OCI-M2 (cell line): ENCODE data around the gene ZNF195.
"Not testable (repeated sequence)": the region's sequence is repeated elsewhere in the genome, so short reads cannot be mapped to it uniquely, and the experiment has no call there.

Experiments
- DNase-seq: peaks from one replicate; lab custom pipeline; 2025; ENCODE audit not compliant: unreplicated experiment; lab: John Stamatoyannopoulos, UW

The ZNF195 gene

DNA sequence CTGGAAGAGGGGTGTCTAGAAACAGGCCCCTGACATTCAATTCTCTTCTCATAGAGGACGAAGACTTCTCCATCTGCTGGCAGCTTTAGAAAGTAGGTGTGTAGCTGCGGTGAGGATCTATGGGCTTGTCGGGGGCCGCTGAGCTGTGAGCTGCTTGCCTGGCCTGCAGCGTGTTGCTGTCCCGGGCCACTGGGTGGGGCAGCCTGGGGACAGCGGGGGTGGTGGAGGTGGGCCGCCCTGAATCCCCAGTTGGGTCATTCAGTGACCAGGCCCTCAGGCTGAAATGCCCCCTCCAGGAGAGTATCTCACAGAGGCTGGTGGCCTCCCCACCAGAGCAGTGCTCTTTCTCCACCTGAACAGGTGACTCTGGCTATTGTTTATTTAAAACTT lies 23.9 kb upstream of the ZNF195 start:
- not testable (repeated sequence) for DNase-seq

- DNase-seq, result not testable (repeated sequence)
These were observed 23.4 kb upstream of the ZNF195 start for GRCh38 chr11:3402181-3402860.

GRCh38 chr11:3401052-3401451 lies 22.1 kb upstream of the ZNF195 start:
- DNase-seq, result not testable (repeated sequence)

DNA sequence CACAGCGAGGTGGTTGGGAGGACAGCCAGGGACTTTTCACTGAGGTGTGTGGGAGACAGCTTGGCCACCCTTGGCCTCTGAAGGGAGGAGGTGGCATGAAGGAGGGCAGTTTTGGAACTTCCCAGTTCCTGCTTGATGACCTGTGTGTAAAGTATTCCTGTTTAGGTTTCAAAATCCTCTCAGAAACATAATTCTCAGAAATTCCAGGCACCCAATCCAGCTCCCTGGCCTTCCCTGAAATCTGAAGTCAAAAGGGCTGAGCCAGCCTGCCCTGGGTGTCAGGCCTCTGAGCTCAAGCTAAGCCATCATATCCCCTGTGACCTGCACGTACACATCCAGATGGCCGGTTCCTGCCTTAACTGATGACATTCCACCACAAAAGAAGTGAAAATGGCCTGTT lies 19.6 kb upstream of the ZNF195 start:
- DNase-seq, result not testable (repeated sequence)

DNA sequence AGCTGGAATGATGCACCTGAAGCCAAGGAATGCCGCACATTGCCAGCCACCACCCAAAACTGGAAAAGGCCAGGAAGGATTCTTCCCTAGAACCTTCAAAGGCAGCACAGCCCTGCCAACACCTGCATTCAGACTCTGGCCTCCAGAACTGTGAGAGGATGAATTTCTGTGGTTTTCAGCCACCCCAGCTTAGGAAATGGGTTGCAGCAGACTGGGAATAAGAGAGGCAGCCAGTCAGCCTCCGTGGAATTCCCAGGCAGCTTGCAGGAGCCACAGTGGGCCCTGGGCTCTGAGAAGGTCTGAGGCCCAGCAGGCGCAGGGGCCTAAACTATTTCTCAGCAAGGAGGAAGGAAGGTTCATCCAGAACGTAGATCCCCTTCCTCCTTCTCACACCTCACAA lies 19.2 kb upstream of the ZNF195 start:
- not testable (repeated sequence) for DNase-seq

- DNase-seq, result not testable (repeated sequence)
These were observed 18.3 kb upstream of the ZNF195 start for GRCh38 chr11:3397210-3397609.

DNA sequence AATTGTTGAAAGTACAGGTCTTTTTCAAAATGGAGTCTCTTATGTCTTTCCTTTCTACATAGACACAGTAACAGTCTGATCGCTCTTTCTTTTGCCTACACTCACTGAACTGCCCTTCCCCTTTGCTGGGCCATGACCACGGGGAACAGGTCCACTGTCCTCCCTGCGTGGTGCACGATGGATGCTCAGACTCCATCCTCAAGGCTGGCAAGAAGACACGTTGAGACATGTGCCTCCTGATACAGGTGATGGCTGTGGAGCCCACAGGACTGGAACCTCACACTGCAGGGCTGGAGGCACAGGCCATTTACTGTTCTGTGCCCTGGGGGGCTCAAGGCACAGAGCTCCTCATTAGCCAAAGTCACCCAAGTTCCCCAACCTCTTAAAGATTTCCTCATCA lies 16.5 kb upstream of the ZNF195 start:
- not testable (repeated sequence) for DNase-seq

DNA sequence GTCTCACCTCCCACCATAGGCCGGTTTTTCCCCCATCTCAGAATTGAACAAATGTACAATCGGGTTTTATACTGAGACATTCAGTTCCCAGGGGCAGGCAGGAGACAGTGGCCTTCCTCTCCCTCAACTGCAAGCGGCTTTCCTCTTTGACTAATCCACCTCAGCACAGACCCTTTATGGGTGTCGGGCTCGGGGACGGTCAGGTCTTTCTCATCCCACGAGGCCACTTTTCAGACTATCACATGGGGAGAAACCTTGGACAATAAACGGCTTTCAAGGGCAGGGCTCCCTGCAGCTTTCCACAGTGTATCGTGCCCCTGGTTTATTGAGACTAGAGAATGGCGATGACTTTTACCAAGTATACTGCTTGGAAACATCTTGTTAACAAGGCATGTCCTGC lies 16.0 kb upstream of the ZNF195 start:
- DNase-seq, result not testable (repeated sequence)

DNA sequence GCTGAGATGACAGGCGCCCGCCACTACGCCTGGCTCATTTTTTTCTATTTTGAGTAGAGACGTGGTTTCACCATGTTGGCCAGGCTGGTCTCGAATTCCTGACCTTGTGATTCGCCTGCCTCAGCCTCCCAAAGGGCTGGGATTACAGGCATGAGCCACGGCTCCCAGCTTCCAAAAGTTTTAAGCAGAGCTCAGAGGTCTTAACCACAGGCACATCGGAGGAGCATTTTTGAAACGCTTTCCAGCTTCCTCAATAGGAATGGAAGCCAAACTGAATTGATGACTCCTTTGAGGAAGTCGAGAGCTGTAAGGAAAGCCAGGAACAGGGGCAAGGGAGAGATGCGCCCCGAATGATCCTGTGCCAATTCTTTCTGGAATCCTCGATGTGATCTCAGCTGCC lies 14.5 kb upstream of the ZNF195 start:
- DNase-seq, result not testable (repeated sequence)

DNA sequence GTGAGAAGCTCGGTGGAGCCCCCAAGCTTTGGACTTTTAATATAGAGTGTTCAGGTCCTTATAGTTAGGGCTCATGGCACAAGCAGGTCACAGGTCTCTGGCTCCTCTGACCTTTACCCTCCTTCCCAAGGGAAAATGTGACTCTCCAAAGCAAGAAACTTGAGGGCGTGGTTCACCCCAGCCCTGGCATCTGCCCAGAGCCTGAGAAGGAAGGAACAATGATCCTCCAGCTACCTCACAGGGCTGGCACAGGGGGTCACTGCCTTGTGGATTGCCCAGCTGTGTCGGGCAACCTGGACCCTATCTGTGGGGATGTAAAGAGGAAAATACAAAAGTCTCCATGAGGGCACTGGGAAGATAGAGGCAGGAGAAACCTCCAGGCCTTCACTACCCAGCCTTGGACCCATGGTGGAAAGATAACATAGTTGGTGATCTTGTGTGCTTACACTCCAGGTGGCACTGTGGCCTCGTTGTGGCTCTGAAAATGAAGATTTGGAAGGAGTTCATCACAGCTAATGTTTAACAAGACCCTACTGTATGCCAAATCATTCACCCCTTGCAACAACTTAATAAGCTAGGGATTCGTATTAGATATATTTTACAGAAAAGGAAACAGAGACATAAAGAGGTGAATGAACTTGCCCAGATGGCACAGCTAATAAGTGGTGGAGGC lies 3.8 kb upstream of the ZNF195 start:
- no peak for DNase-seq

DNA sequence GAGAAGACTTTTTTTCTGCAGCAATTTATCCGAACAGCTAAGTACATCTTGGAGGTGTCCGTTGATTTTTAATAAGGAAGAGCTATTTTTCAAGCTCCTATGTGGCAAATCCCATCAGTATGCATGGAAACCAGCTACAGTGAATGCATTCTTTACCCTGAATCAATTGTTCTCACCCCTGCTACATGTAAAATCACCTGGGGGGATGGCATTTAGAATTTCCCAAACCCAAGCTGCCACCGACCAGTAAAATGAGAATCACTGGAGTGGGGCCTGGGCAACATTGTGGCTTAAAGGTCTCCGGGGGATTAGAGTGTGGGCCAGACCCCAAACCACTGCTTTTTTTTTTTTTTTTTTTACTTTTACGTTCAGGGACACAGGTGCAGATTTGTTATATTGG lies 2.8 kb upstream of the ZNF195 start:
- no peak for DNase-seq

DNA sequence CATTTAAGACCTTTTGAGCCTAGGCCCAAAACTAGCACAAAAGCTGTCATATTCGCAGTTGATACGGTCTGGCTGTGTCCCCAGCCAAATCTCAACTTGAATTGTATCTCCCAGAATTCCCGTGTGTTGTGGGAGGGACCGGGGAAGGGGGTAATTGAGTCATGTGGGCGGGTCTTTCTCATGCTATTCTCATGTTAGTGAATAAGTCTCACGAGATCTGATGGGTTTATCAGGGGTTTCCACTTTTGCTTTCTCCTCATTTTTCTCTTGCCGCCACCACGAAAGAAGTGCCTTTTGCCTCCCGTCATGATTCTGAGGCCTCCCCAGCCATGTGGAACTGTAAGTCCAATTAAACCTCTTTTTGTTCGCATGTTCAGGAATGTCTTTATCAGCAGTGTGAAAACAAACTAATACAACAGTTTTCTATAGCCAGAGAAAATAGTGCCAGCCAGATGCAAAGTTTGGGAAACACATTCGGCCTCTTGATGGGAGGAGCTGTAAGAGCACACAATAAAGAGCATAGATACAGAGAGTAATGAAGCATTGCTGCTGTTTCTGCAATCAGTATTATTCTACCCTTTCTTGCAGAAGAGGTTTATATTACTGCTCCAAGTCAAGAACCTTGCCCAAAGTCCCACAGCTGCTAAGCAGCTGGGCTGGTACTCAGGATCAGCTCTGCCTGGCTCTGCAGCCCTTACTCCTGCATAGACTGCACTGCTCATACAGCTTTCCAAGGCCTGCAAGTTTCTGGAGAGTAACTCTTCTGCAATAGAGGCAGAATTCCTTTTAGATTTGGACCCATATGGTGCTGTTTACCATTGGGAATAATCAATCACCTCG lies 2.0 kb upstream of the ZNF195 start:
- no peak for DNase-seq

GRCh38 chr11:3375552-3375951 lies 3.4 kb downstream of the ZNF195 start:
- no peak for DNase-seq

DNA sequence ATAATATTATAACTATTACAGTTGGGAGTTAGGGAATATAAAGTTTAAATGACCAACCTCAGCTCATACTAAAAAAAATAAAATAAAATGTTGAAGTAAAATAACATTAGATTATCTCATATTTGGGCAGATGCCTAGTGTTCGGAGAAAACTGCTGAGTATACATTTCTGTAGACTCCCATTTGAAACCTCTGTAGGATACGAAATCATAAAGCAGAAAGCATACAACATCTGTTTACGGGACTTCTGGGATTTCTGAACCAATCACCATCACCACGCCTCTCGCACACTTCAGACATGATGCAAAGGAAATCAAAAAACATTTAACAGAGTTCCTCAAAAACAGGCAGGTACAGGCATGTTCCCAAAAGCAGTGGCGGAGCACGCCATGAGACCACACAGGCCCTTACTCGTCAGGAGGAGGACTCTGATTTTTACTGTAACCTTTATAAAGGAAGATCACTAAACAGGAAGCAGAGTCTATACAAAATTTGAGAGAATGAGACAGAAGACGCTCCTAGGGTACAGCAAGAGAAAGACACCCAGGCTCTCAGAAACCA lies 8.6 kb downstream of the ZNF195 start:
- no peak for DNase-seq

DNA sequence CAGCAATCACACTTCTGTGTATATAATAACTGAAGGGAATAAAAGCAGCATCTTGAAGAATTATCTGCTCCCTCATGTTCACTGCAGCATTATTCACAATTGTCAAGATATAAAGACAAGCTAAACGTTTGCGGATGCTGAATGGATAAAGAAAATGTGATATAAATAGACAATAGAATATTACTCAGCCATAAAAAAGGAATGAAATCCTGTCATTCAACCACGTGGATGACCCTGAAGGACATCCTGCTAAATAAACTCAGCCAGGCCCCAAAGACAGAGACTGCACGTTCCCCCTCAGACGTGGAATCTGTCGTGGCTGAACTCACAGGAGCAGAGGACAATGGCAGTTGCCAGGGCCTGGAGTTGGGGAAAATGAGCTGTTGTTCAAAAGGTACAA lies 9.6 kb downstream of the ZNF195 start:
- DNase-seq, result no peak

DNA sequence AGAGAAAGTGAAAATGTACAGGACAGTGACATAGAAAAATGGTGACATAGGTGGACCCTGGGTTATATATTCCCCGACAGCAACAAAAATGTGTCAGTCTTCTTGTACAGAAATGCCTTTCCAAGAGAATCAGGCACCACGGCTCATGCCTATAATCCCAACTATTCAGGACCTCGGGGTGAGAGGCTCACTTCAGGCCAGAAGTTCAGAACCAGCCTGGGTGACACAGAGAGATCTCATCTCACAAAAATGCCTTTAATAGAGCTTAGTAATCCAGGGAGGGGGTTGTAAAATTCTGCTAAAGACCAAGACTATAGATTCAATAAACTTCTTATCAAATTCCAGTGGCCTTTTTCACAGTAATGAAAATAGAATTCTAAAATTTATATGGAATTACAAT lies 10.7 kb downstream of the ZNF195 start:
- DNase-seq, result no peak

- no peak for DNase-seq
These were observed 11.7 kb downstream of the ZNF195 start for GRCh38 chr11:3367221-3367620.

- no peak for DNase-seq
These were observed 19.7 kb downstream of the ZNF195 start for GRCh38 chr11:3359092-3359824.

DNA sequence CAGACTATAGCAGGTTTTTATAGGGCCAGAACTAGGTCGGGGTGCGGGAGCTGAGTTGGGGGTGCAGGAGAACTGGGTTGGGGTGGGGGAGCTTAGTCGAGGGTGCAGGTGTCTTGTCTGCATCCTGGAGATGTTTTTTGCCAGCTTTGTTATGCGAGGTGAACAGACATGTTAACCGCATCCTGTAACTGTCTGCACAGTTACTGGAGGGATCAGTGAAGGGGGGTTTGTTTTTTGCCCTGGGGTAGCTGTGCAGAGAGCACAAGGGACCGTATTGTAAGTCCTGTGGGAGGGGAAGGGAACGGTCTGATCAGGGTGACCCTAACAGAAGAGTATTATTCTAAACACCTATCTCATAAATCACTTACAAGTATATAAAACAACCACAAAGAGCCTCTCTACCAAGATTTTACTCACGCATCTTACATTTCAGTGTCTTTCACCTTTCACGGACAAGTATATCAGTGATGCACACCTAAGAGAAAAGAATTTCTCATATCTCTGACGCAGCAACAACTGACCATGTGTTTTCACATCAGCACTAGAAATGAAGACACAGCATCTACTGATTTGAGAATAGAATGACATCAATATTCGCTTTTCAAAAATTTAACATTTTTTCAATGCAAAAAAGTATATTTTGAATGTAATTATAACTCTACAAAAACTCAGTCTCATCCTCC lies 20.8 kb downstream of the ZNF195 start:
- no peak for DNase-seq

GRCh38 chr11:3357302-3357701 lies 21.6 kb downstream of the ZNF195 start:
- no peak for DNase-seq
